K562 (cell line): Measurements from ENCODE around the gene PLEKHO2.

Source experiments
- CTCF ChIP-seq, 3 experiments: IDR thresholded peaks in 2 of 3; conservative IDR thresholded peaks in 1 of 3; 2 replicates each; pipeline ENCODE4 v1.5.1; 2011 to 2012; ENCODE audit warnings: low read length in 3 of 3, mild to moderate bottlenecking in 3 of 3, control low read depth in 2 of 3, improper control_type of control experiment in 1 of 3, inconsistent platforms in 1 of 3, low read depth in 1 of 3, mixed read lengths in 1 of 3, moderate library complexity in 1 of 3; ENCODE audit not compliant: insufficient read depth in 2 of 3
- NFYB ChIP-seq: IDR thresholded peaks from 2 replicates; pipeline ENCODE4 v1.6.1; 2011; ENCODE audit warnings: mild to moderate bottlenecking, moderate library complexity; ENCODE audit not compliant: insufficient read length; ENCODE audit errors: extremely low read depth

GRCh38 chr15:64892847-64893403 lies 51.2 kb downstream of the PLEKHO2 start:
- TF ChIP-seq CTCF (IDR thresholded peaks at IDR 0.05 in 2 of 3, conservative IDR thresholded peaks at IDR 0.05 in 1 of 3; ENCODE audit: insufficient read depth in 2 of 3, low read depth in 1 of 3, low read length in 3 of 3) (no peak), NFYB (no peak)
